B cell (primary cell): ENCODE data around the gene B4GALNT1. TPM values are rescaled to one million over a fixed set of nuclear protein-coding genes. Genes with fewer than 3 reads are reported as not detected.
A peak's percentile ranks its signal among the peaks of the same experiment; 100 is the strongest.
"Not testable (repeated sequence)": the region's sequence is repeated elsewhere in the genome, so short reads cannot be mapped to it uniquely, and the experiment has no call there.

Experiments used
- ATAC-seq: fragments of 200-7000 bp; cut with Tn5 transposase; one replicate; pipeline ENCODE4 v1.10.0; 2021; ENCODE audit warnings: low read depth, mild to moderate bottlenecking, moderate number of reproducible peaks, moderate library complexity
- CTCF ChIA-PET: fragments of 350-600 bp; sonication (Branson Sonifier 250); formaldehyde crosslinking; loops from one replicate; lab custom pipeline; 2021; ENCODE audit warnings: antibody characterized with exemption, inconsistent platforms; lab: Charles Lee
- POLR2A ChIA-PET: fragments of 350-600 bp; sonication (Branson Sonifier 250); formaldehyde crosslinking; loops from one replicate; lab custom pipeline; 2021; ENCODE audit warnings: antibody characterized with exemption; lab: Charles Lee
- DNase-seq: peaks from one replicate; pipeline ENCODE4 v3.0.0; 2013
- H2AFZ ChIP-seq: 2 replicates; pipeline ENCODE4 v1.6.1; 2012; ENCODE audit warnings: mild to moderate bottlenecking, low read depth, low read length; ENCODE audit not compliant: insufficient read depth, poor library complexity, severe bottlenecking
- H3K27ac ChIP-seq, 2 donors: 1 replicate in 1 of 2; 2 replicates in 1 of 2; pipeline ENCODE4 v1.5.1; 2012 to 2013; ENCODE audit warnings: low read length in 2 of 2, mild to moderate bottlenecking in 2 of 2, moderate library complexity in 1 of 2
- H3K27me3 ChIP-seq, 4 experiments: fragments of 200-600 bp in 1 of 4; sonication (generic) in 1 of 4; replicated peaks in 1 of 4; 1 replicate in 2 of 4; 2 replicates in 2 of 4; pipeline versions ENCODE4 v1.6.1 to v1.7.0; 2013 to 2016; ENCODE audit warnings: low read length in 3 of 4, mild to moderate bottlenecking in 2 of 4, mixed read lengths in 1 of 4, moderate library complexity in 1 of 4; ENCODE audit not compliant: insufficient read depth in 4 of 4, control insufficient read depth in 3 of 4; ENCODE audit errors: control extremely low read depth in 1 of 4
- H3K36me3 ChIP-seq, 2 experiments: replicated peaks in 1 of 2; 1 replicate in 1 of 2; 2 replicates in 1 of 2; pipeline versions ENCODE4 v1.6.1 to v1.7.1; 2013; ENCODE audit warnings: low read length in 1 of 2; ENCODE audit not compliant: insufficient read depth in 2 of 2, control insufficient read depth in 1 of 2; ENCODE audit errors: control extremely low read depth in 1 of 2, extremely low read depth in 1 of 2
- H3K4me1 ChIP-seq, 2 donors: fragments of 200-600 bp in 1 of 2; sonication (generic) in 1 of 2; 1 replicate in 1 of 2; 2 replicates in 1 of 2; pipeline versions ENCODE4 v1.5.1 to v1.6.1; 2013 to 2017; ENCODE audit warnings: low read length in 2 of 2; ENCODE audit not compliant: control insufficient read depth in 2 of 2, insufficient read depth in 2 of 2
- H3K4me2 ChIP-seq: replicated peaks from 2 replicates; pipeline ENCODE3; 2012; ENCODE audit warnings: mild to moderate bottlenecking, low read depth, low read length; ENCODE audit not compliant: poor library complexity, severe bottlenecking
- H3K4me3 ChIP-seq, 5 experiments: fragments of 200-600 bp in 1 of 5; sonication (generic) in 1 of 5; 1 replicate in 3 of 5; 2 replicates in 2 of 5; pipeline versions ENCODE4 v1.5.1 to v1.7.0; 2011 to 2016; ENCODE audit warnings: low read length in 4 of 5, mild to moderate bottlenecking in 4 of 5, low read depth in 2 of 5, control low read depth in 1 of 5, moderate library complexity in 1 of 5; ENCODE audit not compliant: insufficient read depth in 1 of 5; ENCODE audit errors: control extremely low read depth in 1 of 5, extremely low read depth in 1 of 5
- H3K79me2 ChIP-seq: fragments of 200-600 bp; sonication (generic); one replicate; pipeline ENCODE4 v1.6.0; 2016; ENCODE audit warnings: low read length; ENCODE audit not compliant: control insufficient read depth, insufficient read depth
- H3K9ac ChIP-seq: fragments of 200-600 bp; sonication (generic); 2 replicates; pipeline ENCODE4 v1.6.1; 2017; ENCODE audit warnings: mild to moderate bottlenecking, low read length, moderate library complexity
- H3K9me3 ChIP-seq, 3 donors: one replicate each; pipeline versions ENCODE4 v1.6.1 to v1.7.1; 2013; ENCODE audit warnings: low read length in 2 of 3; ENCODE audit not compliant: control insufficient read depth in 2 of 3, insufficient read depth in 1 of 3; ENCODE audit errors: control extremely low read depth in 1 of 3
- H4K20me1 ChIP-seq: 2 replicates; pipeline ENCODE4 v1.6.0; 2012; ENCODE audit warnings: mild to moderate bottlenecking, low read length; ENCODE audit not compliant: insufficient read depth, control insufficient read depth, poor library complexity, severe bottlenecking
- H3K27ac Mint-ChIP-seq: one replicate; pipeline ENCODE4 v1.8.0; 2021; ENCODE audit warnings: mixed read lengths
- H3K27me3 Mint-ChIP-seq: one replicate; pipeline ENCODE4 v1.8.0; 2021; ENCODE audit warnings: mixed read lengths
- H3K4me1 Mint-ChIP-seq: one replicate; pipeline ENCODE4 v1.8.0; 2021; ENCODE audit warnings: mixed read lengths
- H3K4me3 Mint-ChIP-seq: one replicate; pipeline ENCODE4 v1.8.0; 2021; ENCODE audit warnings: mixed read lengths
- H3K9me3 Mint-ChIP-seq: one replicate; pipeline ENCODE4 v1.8.0; 2022; ENCODE audit warnings: mixed read lengths; ENCODE audit not compliant: insufficient read depth
- CTCF ChIP-seq: fragments of 200-600 bp; IDR thresholded peaks from one replicate; pipeline ENCODE4 v1.8.0; 2022; ENCODE audit warnings: antibody characterized with exemption, mild to moderate bottlenecking
- EZH2 ChIP-seq: IDR thresholded peaks from 2 replicates; pipeline ENCODE4 v1.6.1; 2012; ENCODE audit warnings: borderline replicate concordance, low read depth, mild to moderate bottlenecking, moderate library complexity, low read length; ENCODE audit not compliant: insufficient read depth, poor library complexity, severe bottlenecking
- WGBS: methylation state at CpG from one replicate; pipeline ENCODE4 v1.1.5; 2013; ENCODE audit warnings: missing lambda C conversion rate; ENCODE audit not compliant: insufficient coverage; 5-methylcytosine and 5-hydroxymethylcytosine counted together
- intact Hi-C: fragments of 100-400 bp; cut with micrococcal nuclease; formaldehyde crosslinking; loops from one replicate; pipeline ENCODE4 v1.10.0; 2022
- polyA plus RNA-seq: library from polyadenylated mRNA; depleted of rRNA; stranded (reverse); fragments of >200 nt; gene quantifications from 2 replicates; pipeline ENCODE4 v1.2.3, GENCODE V29; 2012
- total RNA-seq, 2 donors: library from RNA; stranded (reverse); fragments of 120-200 nt in 1 of 2; gene quantifications; 1 replicate in 1 of 2; 2 replicates in 1 of 2; pipeline versions ENCODE4 v1.2.3 to v1.2.4, GENCODE V29; 2013 to 2022

Gene B4GALNT1
- total and polyA plus RNA-seq, 2 donors (not counting 1 experiment from before 2014, with no cell fraction given) = 0.04 to 0.22 TPM

DNA sequence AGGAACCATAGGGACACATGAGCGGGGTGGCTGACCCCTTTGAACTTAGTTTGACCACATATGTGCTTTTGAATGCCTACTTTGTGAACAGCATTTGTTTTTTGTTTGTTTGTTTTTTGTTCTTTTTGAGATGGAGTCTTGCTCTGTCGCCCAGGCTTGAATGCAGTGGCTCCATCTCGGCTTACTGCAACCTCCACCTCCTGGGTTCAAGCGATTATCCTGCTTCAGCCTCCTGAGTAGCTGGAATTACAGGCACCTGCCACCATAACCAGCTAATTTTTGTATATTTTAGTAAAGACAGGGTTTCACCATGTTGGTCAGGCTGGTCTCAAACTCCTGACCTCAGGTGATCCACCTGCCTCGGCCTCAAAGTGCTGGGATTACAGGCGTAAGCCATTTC, 14.6 kb downstream of the B4GALNT1 start:
- H3K36me3 ChIP-seq, ATAC-seq, DNase-seq, H3K9me3 Mint-ChIP-seq, H3K27ac ChIP-seq, H3K4me2 ChIP-seq, H3K27ac Mint-ChIP-seq, H2AFZ ChIP-seq, intact Hi-C loops, H3K4me3 Mint-ChIP-seq, H3K4me3 ChIP-seq, H4K20me1 ChIP-seq, H3K9ac ChIP-seq, POLR2A ChIA-PET, H3K79me2 ChIP-seq: not testable (repeated sequence)
- Histone ChIP-seq H3K9me3 (peaks cover 0 to 18% (median 0%) of the 10 kb centered on the region in 3 donors), H3K4me1 (peaks cover 53 to 67% of the 10 kb centered on the region in 2 donors), H3K27me3 (peaks cover 0 to 79% (median 49%) of the 10 kb centered on the region in 4 experiments)
- Mint-ChIP-seq H3K27me3 (peaks cover 71% of the 10 kb centered on the region), H3K4me1 (peaks cover 63% of the 10 kb centered on the region)
- CTCF ChIA-PET = interaction anchor here (5.1 kb wide), 1 partner anchor 36 kb away, joined by 122 read pairs; no protein-coding TSS in a partner anchor
- 81% methylated on average over 5 of the region's 6 CpGs for WGBS

DNA sequence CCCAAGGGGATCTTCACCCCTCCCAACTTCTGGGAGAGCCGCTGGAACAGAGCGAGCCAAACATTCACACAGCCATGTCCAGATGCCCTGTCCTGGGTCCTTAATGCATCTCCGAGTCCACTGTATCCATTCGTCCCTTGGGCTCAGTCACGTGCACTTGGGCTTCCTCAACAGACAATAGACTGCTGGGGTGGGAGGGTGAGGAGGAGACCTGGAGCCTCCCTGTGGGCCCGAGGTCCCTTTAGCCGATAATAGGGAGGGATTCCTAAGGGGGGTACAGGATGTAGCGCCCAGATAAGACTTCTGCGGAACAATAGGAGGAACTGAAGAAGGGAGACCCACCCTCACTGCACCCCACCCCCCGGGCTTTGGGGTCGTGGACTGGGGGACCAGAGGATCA, 15.1 kb downstream of the B4GALNT1 start:
- Histone ChIP-seq H3K9ac (no peak overlapping the region), H3K79me2 (no peaks in the 10 kb centered on the region), H3K27ac (no peak overlapping the region), H4K20me1 (peaks cover 7% of the 10 kb centered on the region), H3K4me1 (peaks cover 57 to 71% of the 10 kb centered on the region in 2 donors), H3K9me3 (peaks cover 0 to 18% (median 0%) of the 10 kb centered on the region in 3 donors), H2AFZ (no peak overlapping the region), H3K4me3 (no peak overlapping the region), H3K27me3 (peaks cover 0 to 79% (median 49%) of the 10 kb centered on the region in 4 experiments), H3K36me3 (no peaks in the 10 kb centered on the region), H3K4me2 (no peak overlapping the region)
- H3K4me1 Mint-ChIP-seq = peaks cover 68% of the 10 kb centered on the region
- POLR2A ChIA-PET = no interaction called here
- peaks cover 66% of the 10 kb centered on the region for H3K27me3 Mint-ChIP-seq
- TF ChIP-seq CTCF (no peak), EZH2 (no peak)
- ATAC-seq (no peak), DNase-seq (peak; percentile 7)
- intact Hi-C loops = no loop called here
- H3K9me3 Mint-ChIP-seq = no peaks in the 10 kb centered on the region
- no peak overlapping the region for H3K4me3 Mint-ChIP-seq
- WGBS = 61% methylated on average over 4 of the region's 11 CpGs
- CTCF ChIA-PET = interaction anchor here (5.1 kb wide), 1 partner anchor 35 kb away, joined by 122 read pairs; no protein-coding TSS in a partner anchor
- H3K27ac Mint-ChIP-seq = no peak overlapping the region
